Gastroesophageal sphincter (tissue), 4 donors: ENCODE data around the gene ARHGEF16. TPM values are rescaled to one million over a fixed set of nuclear protein-coding genes. Genes with fewer than 3 reads are reported as not detected.

Source experiments
- ATAC-seq: fragments of 150-250 bp; one replicate; pipeline ENCODE4 v1.9.1; 2016; ENCODE audit warnings: mild to moderate bottlenecking, moderate library complexity
- H3K27ac ChIP-seq, 4 donors: fragments of 200-600 bp; sonication (generic) in 3 of 4; 1 replicate in 3 of 4; 2 replicates in 1 of 4; pipeline ENCODE4 v1.5.1; 2016 to 2019
- H3K27me3 ChIP-seq: fragments of 200-600 bp; sonication (generic); one replicate; pipeline ENCODE4 v1.5.1; 2019
- H3K36me3 ChIP-seq, 2 donors: fragments of 200-600 bp; sonication (generic); one replicate each; pipeline ENCODE4 v1.5.1; 2019; ENCODE audit warnings: control low read depth in 1 of 2
- H3K4me1 ChIP-seq, 3 donors: fragments of 200-600 bp; sonication (generic); 1 replicate in 2 of 3; 2 replicates in 1 of 3; pipeline ENCODE4 v1.5.1; 2016 to 2019; ENCODE audit warnings: control low read depth in 2 of 3
- H3K4me3 ChIP-seq, 2 donors: fragments of 200-600 bp; sonication (generic); one replicate each; pipeline ENCODE4 v1.5.1; 2019; ENCODE audit warnings: mild to moderate bottlenecking in 1 of 2, moderate library complexity in 1 of 2
- H3K9me3 ChIP-seq, 3 donors: fragments of 200-600 bp; sonication (generic); one replicate each; pipeline ENCODE4 v1.5.1; 2017 to 2019; ENCODE audit warnings: control low read depth in 2 of 3
- EP300 ChIP-seq: sonication (generic); formaldehyde crosslinking; IDR thresholded peaks from one replicate; pipeline ENCODE4 v1.6.1; 2017; ENCODE audit warnings: antibody characterized with exemption, mild to moderate bottlenecking
- POLR2A ChIP-seq, 2 donors: fragments of 450-650 bp; IDR thresholded peaks; one replicate each; pipeline ENCODE4 v1.6.1; 2017; ENCODE audit warnings: antibody characterized with exemption in 2 of 2, mild to moderate bottlenecking in 2 of 2, moderate library complexity in 1 of 2
- POLR2AphosphoS5 ChIP-seq: sonication (generic); formaldehyde crosslinking; IDR thresholded peaks from one replicate; pipeline ENCODE4 v1.6.1; 2017; ENCODE audit warnings: antibody characterized with exemption
- WGBS, 2 donors: methylation state at CpG; one replicate each; pipeline ENCODE4 v1.1.5; 2018; ENCODE audit warnings: low coverage in 1 of 2; 5-methylcytosine and 5-hydroxymethylcytosine counted together
- total RNA-seq, 4 donors: library from RNA; depleted of rRNA; stranded (reverse); fragments of >200 nt; gene quantifications; one replicate each; pipeline ENCODE4 v1.1.0, GENCODE V29; 2016
- TF ChIP-seq, protein P1 (sequence below), 4 experiments: fragments of 200-600 bp in 2 of 4; fragments of 450-650 bp in 2 of 4; sonication (generic) in 1 of 4; IDR thresholded peaks; one replicate each; pipeline ENCODE4 v1.5.1; 2017 to 2019; ENCODE audit warnings: antibody characterized with exemption in 4 of 4, mild to moderate bottlenecking in 2 of 4, moderate library complexity in 2 of 4

The ARHGEF16 gene
- total RNA-seq, 4 donors from 2014 or later = 0.54 to 2.3 (median 0.87) TPM

DNA sequence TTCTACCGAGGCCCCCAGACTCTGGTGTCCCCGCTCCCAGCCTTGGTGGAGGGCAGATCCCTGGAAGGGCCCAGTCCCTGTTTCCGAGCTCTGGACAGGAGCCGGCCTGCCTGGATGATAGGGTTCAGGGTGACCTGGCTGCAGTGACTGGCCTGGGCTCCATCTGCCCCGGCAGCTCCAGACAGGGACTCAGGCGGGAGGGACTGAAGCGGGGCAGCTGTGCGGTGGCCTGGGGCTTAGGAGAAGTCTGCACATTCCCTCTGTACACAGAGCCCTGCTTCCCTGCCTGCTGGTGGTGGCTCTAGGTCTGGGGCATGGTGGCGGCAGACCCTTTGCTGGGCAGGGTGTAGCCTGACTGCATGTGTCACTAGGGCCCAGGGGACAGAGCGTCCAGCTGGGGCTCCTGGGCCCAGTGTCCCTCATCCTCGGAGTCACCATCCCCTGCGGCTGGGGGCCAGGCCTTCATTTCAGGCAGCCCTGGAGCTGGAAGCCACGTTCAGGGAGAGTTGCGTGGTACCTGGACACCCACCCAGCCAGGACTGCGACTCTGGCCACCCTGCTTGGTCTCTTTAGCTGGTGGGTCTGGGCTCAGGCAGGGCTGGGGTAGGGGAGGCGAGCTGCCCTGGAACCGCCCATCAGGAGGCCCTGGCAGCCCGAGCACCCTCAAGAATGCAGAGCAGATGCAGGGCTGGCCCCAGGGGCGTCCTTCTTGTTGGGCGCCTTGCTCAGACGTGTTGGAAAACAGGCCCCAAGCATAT, 9.6 kb downstream of the ARHGEF16 start:
- Histone ChIP-seq H3K4me1 (no peaks in the 10 kb centered on the region), H3K27ac (no peak overlapping the region)

DNA sequence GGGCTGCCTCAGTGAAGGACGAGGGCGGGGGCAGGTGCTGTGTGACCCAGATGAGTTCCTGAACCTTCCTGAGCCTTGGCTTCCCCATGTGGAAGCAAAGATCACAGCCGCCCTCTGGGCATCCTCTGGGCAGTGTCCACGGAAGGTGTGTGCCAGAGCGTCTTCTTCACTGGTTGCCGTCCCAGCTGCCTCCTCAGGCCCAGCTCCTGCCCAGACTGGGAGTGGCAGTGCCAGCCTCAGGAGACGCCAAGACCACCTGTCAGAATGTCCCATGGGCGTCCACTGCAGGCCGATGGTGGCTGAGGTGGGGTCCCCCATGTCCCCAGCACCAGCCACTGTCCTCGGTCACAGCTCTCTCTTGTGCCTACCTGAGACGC, 10.2 kb downstream of the ARHGEF16 start:
- H3K27me3 ChIP-seq = peaks cover 39% of the 10 kb centered on the region
- no peak for ATAC-seq
- WGBS, 2 donors = no CpG with 5 or more reads among the region's 11 CpGs
- no peak overlapping the region for H3K4me3 ChIP-seq
- H3K4me1 ChIP-seq = no peaks in the 10 kb centered on the region
- TF ChIP-seq POLR2AphosphoS5 (no peak), POLR2A (IDR thresholded peaks at IDR 0.05) (no peak)
- H3K27ac ChIP-seq = no peak overlapping the region
- H3K36me3 ChIP-seq = no peaks in the 10 kb centered on the region
- H3K9me3 ChIP-seq = no peaks in the 10 kb centered on the region

More for the DNA sequence above, 9.6 kb downstream of the ARHGEF16 start:
- Histone ChIP-seq H3K27me3 (peaks cover 34% of the 10 kb centered on the region), H3K4me3 (no peak overlapping the region), H3K9me3 (no peaks in the 10 kb centered on the region), H3K36me3 (no peaks in the 10 kb centered on the region)
- TF ChIP-seq POLR2A (IDR thresholded peaks at IDR 0.05) = no peak
- TF ChIP-seq, protein P1, sequence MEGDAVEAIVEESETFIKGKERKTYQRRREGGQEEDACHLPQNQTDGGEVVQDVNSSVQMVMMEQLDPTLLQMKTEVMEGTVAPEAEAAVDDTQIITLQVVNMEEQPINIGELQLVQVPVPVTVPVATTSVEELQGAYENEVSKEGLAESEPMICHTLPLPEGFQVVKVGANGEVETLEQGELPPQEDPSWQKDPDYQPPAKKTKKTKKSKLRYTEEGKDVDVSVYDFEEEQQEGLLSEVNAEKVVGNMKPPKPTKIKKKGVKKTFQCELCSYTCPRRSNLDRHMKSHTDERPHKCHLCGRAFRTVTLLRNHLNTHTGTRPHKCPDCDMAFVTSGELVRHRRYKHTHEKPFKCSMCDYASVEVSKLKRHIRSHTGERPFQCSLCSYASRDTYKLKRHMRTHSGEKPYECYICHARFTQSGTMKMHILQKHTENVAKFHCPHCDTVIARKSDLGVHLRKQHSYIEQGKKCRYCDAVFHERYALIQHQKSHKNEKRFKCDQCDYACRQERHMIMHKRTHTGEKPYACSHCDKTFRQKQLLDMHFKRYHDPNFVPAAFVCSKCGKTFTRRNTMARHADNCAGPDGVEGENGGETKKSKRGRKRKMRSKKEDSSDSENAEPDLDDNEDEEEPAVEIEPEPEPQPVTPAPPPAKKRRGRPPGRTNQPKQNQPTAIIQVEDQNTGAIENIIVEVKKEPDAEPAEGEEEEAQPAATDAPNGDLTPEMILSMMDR (IDR thresholded peaks at IDR 0.05) = no peak
- no peak for TF ChIP-seq POLR2AphosphoS5
- no peak for TF ChIP-seq EP300
- no CpG with 5 or more reads among the region's 21 CpGs for WGBS, 2 donors
- no peak for ATAC-seq

DNA sequence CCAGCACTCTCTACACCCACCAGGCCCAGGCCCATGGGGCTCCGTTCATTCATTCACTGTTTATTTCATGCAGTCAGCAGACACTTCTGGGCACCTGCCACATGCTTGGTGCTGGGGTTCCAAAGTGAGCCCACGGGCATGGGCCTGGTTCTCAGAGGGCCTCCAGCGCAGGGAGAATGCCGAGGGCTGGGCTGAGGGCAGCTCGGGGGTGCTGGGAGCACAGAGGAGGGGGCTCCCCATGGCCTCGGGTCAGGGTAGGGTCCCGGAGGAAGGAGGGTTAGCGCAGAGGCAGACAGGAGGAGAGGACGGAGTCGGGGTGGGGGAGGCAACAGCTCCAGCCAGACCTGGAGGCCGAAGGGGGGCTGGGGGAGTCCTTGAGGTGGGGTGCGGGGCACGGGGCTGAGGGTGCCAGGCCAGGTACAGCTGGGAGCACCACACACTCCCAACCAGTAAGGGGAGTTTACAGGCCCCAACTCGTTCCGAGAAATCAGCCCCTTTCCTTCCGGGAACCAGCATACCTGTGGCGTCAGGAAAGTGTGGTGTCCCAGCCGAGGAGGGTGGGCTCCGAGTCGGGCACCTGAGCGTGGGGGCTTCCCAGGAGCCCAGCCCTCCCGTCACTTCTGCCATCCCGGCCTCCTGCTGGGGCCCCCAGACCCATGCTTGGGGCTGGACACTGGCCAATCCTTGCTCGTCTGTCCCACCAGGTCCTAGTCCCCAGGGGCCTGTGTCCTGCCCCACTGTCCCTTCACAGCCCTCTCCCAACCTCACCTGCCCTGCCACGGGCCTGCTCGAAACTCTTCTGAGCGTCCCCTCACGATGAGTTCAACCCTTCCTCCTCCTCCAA, 10.8 kb downstream of the ARHGEF16 start:
- peaks cover 45% of the 10 kb centered on the region for H3K27me3 ChIP-seq
- no peak for TF ChIP-seq POLR2AphosphoS5
- TF ChIP-seq EP300 = no peak
- TF ChIP-seq POLR2A (IDR thresholded peaks at IDR 0.05) = no peak
- TF ChIP-seq, protein P1 (IDR thresholded peaks at IDR 0.05) = no peak
- H3K9me3 ChIP-seq = no peaks in the 10 kb centered on the region
- H3K4me1 ChIP-seq = no peaks in the 10 kb centered on the region
- 73 to 77% methylated on average over 4 to 16 of the region's 28 CpGs for WGBS, 2 donors
- no peak overlapping the region for H3K4me3 ChIP-seq
- ATAC-seq = no peak
- H3K27ac ChIP-seq = no peak overlapping the region
- no peaks in the 10 kb centered on the region for H3K36me3 ChIP-seq

GRCh38 chr1:3465935-3466321, 11.5 kb downstream of the ARHGEF16 start:
- H3K9me3 ChIP-seq = no peaks in the 10 kb centered on the region
- peaks cover 51% of the 10 kb centered on the region for H3K27me3 ChIP-seq
- H3K27ac ChIP-seq = no peak overlapping the region
- TF ChIP-seq POLR2AphosphoS5 (no peak), POLR2A (IDR thresholded peaks at IDR 0.05) (no peak), EP300 (no peak)
- TF ChIP-seq, protein P1 (IDR thresholded peaks at IDR 0.05) = no peak
- WGBS, 2 donors = 80 to 100% methylated on average over 1 to 2 of the region's 17 CpGs
- ATAC-seq = no peak
- no peak overlapping the region for H3K4me3 ChIP-seq
- H3K36me3 ChIP-seq = no peaks in the 10 kb centered on the region
- H3K4me1 ChIP-seq = peaks cover 0 to 5% (median 0%) of the 10 kb centered on the region in 3 donors

- Histone ChIP-seq H3K4me1 (peaks cover 0 to 11% (median 0%) of the 10 kb centered on the region in 3 donors), H3K27me3 (peaks cover 55% of the 10 kb centered on the region), H3K27ac (no peak overlapping the region), H3K9me3 (no peaks in the 10 kb centered on the region), H3K4me3 (no peak overlapping the region), H3K36me3 (no peaks in the 10 kb centered on the region)
- TF ChIP-seq POLR2A (IDR thresholded peaks at IDR 0.05) (no peak), POLR2AphosphoS5 (no peak), EP300 (no peak)
- TF ChIP-seq, protein P1 (IDR thresholded peaks at IDR 0.05) = no peak
- no CpG with 5 or more reads among the region's 16 CpGs for WGBS, 2 donors
- ATAC-seq = no peak
Observed at GRCh38 chr1:3466366-3467075, 12.1 kb downstream of the ARHGEF16 start.
